B cell (primary cell): ENCODE measurements around the gene RDH5. TPM values are rescaled to one million over a fixed set of nuclear protein-coding genes. Genes with fewer than 3 reads are reported as not detected.
A peak's percentile ranks its signal among the peaks of the same experiment; 100 is the strongest.

Experiments used
- ATAC-seq: fragments of 200-7000 bp; cut with Tn5 transposase; one replicate; pipeline ENCODE4 v1.10.0; 2021; ENCODE audit warnings: low read depth, mild to moderate bottlenecking, moderate number of reproducible peaks, moderate library complexity
- CTCF ChIA-PET: fragments of 350-600 bp; sonication (Branson Sonifier 250); formaldehyde crosslinking; loops from one replicate; lab custom pipeline; 2021; ENCODE audit warnings: antibody characterized with exemption, inconsistent platforms; lab: Charles Lee
- POLR2A ChIA-PET: fragments of 350-600 bp; sonication (Branson Sonifier 250); formaldehyde crosslinking; loops from one replicate; lab custom pipeline; 2021; ENCODE audit warnings: antibody characterized with exemption; lab: Charles Lee
- DNase-seq: peaks from one replicate; pipeline ENCODE4 v3.0.0; 2013
- H2AFZ ChIP-seq: 2 replicates; pipeline ENCODE4 v1.6.1; 2012; ENCODE audit warnings: mild to moderate bottlenecking, low read depth, low read length; ENCODE audit not compliant: insufficient read depth, poor library complexity, severe bottlenecking
- H3K27ac ChIP-seq, 2 donors: 1 replicate in 1 of 2; 2 replicates in 1 of 2; pipeline ENCODE4 v1.5.1; 2012 to 2013; ENCODE audit warnings: low read length in 2 of 2, mild to moderate bottlenecking in 2 of 2, moderate library complexity in 1 of 2
- H3K27me3 ChIP-seq, 4 experiments: fragments of 200-600 bp in 1 of 4; sonication (generic) in 1 of 4; replicated peaks in 1 of 4; 1 replicate in 2 of 4; 2 replicates in 2 of 4; pipeline versions ENCODE4 v1.6.1 to v1.7.0; 2013 to 2016; ENCODE audit warnings: low read length in 3 of 4, mild to moderate bottlenecking in 2 of 4, mixed read lengths in 1 of 4, moderate library complexity in 1 of 4; ENCODE audit not compliant: insufficient read depth in 4 of 4, control insufficient read depth in 3 of 4; ENCODE audit errors: control extremely low read depth in 1 of 4
- H3K36me3 ChIP-seq, 2 experiments: replicated peaks in 1 of 2; 1 replicate in 1 of 2; 2 replicates in 1 of 2; pipeline versions ENCODE4 v1.6.1 to v1.7.1; 2013; ENCODE audit warnings: low read length in 1 of 2; ENCODE audit not compliant: insufficient read depth in 2 of 2, control insufficient read depth in 1 of 2; ENCODE audit errors: control extremely low read depth in 1 of 2, extremely low read depth in 1 of 2
- H3K4me1 ChIP-seq, 2 donors: fragments of 200-600 bp in 1 of 2; sonication (generic) in 1 of 2; 1 replicate in 1 of 2; 2 replicates in 1 of 2; pipeline versions ENCODE4 v1.5.1 to v1.6.1; 2013 to 2017; ENCODE audit warnings: low read length in 2 of 2; ENCODE audit not compliant: control insufficient read depth in 2 of 2, insufficient read depth in 2 of 2
- H3K4me2 ChIP-seq: replicated peaks from 2 replicates; pipeline ENCODE3; 2012; ENCODE audit warnings: mild to moderate bottlenecking, low read depth, low read length; ENCODE audit not compliant: poor library complexity, severe bottlenecking
- H3K4me3 ChIP-seq, 5 experiments: fragments of 200-600 bp in 1 of 5; sonication (generic) in 1 of 5; 1 replicate in 3 of 5; 2 replicates in 2 of 5; pipeline versions ENCODE4 v1.5.1 to v1.7.0; 2011 to 2016; ENCODE audit warnings: low read length in 4 of 5, mild to moderate bottlenecking in 4 of 5, low read depth in 2 of 5, control low read depth in 1 of 5, moderate library complexity in 1 of 5; ENCODE audit not compliant: insufficient read depth in 1 of 5; ENCODE audit errors: control extremely low read depth in 1 of 5, extremely low read depth in 1 of 5
- H3K79me2 ChIP-seq: fragments of 200-600 bp; sonication (generic); one replicate; pipeline ENCODE4 v1.6.0; 2016; ENCODE audit warnings: low read length; ENCODE audit not compliant: control insufficient read depth, insufficient read depth
- H3K9ac ChIP-seq: fragments of 200-600 bp; sonication (generic); 2 replicates; pipeline ENCODE4 v1.6.1; 2017; ENCODE audit warnings: mild to moderate bottlenecking, low read length, moderate library complexity
- H3K9me3 ChIP-seq, 3 donors: one replicate each; pipeline versions ENCODE4 v1.6.1 to v1.7.1; 2013; ENCODE audit warnings: low read length in 2 of 3; ENCODE audit not compliant: control insufficient read depth in 2 of 3, insufficient read depth in 1 of 3; ENCODE audit errors: control extremely low read depth in 1 of 3
- H4K20me1 ChIP-seq: 2 replicates; pipeline ENCODE4 v1.6.0; 2012; ENCODE audit warnings: mild to moderate bottlenecking, low read length; ENCODE audit not compliant: insufficient read depth, control insufficient read depth, poor library complexity, severe bottlenecking
- H3K27ac Mint-ChIP-seq: one replicate; pipeline ENCODE4 v1.8.0; 2021; ENCODE audit warnings: mixed read lengths
- H3K27me3 Mint-ChIP-seq: one replicate; pipeline ENCODE4 v1.8.0; 2021; ENCODE audit warnings: mixed read lengths
- H3K4me1 Mint-ChIP-seq: one replicate; pipeline ENCODE4 v1.8.0; 2021; ENCODE audit warnings: mixed read lengths
- H3K4me3 Mint-ChIP-seq: one replicate; pipeline ENCODE4 v1.8.0; 2021; ENCODE audit warnings: mixed read lengths
- H3K9me3 Mint-ChIP-seq: one replicate; pipeline ENCODE4 v1.8.0; 2022; ENCODE audit warnings: mixed read lengths; ENCODE audit not compliant: insufficient read depth
- EZH2 ChIP-seq: IDR thresholded peaks from 2 replicates; pipeline ENCODE4 v1.6.1; 2012; ENCODE audit warnings: borderline replicate concordance, low read depth, mild to moderate bottlenecking, moderate library complexity, low read length; ENCODE audit not compliant: insufficient read depth, poor library complexity, severe bottlenecking
- WGBS: methylation state at CpG from one replicate; pipeline ENCODE4 v1.1.5; 2013; ENCODE audit warnings: missing lambda C conversion rate; ENCODE audit not compliant: insufficient coverage; 5-methylcytosine and 5-hydroxymethylcytosine counted together
- intact Hi-C: fragments of 100-400 bp; cut with micrococcal nuclease; formaldehyde crosslinking; loops from one replicate; pipeline ENCODE4 v1.10.0; 2022
- polyA plus RNA-seq: library from polyadenylated mRNA; depleted of rRNA; stranded (reverse); fragments of >200 nt; gene quantifications from 2 replicates; pipeline ENCODE4 v1.2.3, GENCODE V29; 2012
- total RNA-seq, 2 donors: library from RNA; stranded (reverse); fragments of 120-200 nt in 1 of 2; gene quantifications; 1 replicate in 1 of 2; 2 replicates in 1 of 2; pipeline versions ENCODE4 v1.2.3 to v1.2.4, GENCODE V29; 2013 to 2022
- TF ChIP-seq, protein P1 (sequence below): fragments of 200-600 bp; IDR thresholded peaks from one replicate; pipeline ENCODE4 v1.8.0; 2022; ENCODE audit warnings: antibody characterized with exemption, mild to moderate bottlenecking

RDH5 gene
- total and polyA plus RNA-seq, 2 donors (not counting 1 experiment from before 2014, with no cell fraction given): 32.6 to 37.8 TPM

- H4K20me1 ChIP-seq: no peaks in the 10 kb centered on the region
- peaks cover 20 to 32% of the 10 kb centered on the region in 2 donors for H3K4me1 ChIP-seq
- peaks cover 0 to 10% of the 10 kb centered on the region in 2 experiments for H3K36me3 ChIP-seq
- H3K4me1 Mint-ChIP-seq: peaks cover 37% of the 10 kb centered on the region
- POLR2A ChIA-PET: interaction anchor here (0.5 to 1.5 kb wide), 3 partner anchors 18 to 813 kb away, joined by 3 to 6 read pairs (median 3); partner anchors contain the start of genes ORMDL2 and SARNP
- CTCF ChIA-PET: interaction anchor here (0.7 to 4.3 kb wide), 5 partner anchors 8 to 333 kb away, joined by 3 to 12 read pairs (median 3); no protein-coding TSS in a partner anchor
- peak overlapping the region; percentile 86 for H3K27ac Mint-ChIP-seq
- H2AFZ ChIP-seq: peak overlapping the region; percentile 19
- H3K27me3 ChIP-seq: no peaks in the 10 kb centered on the region
- intact Hi-C loops: no loop called here
- no peak overlapping the region for H3K9ac ChIP-seq
- no peak for TF ChIP-seq EZH2
- TF ChIP-seq, protein P1, sequence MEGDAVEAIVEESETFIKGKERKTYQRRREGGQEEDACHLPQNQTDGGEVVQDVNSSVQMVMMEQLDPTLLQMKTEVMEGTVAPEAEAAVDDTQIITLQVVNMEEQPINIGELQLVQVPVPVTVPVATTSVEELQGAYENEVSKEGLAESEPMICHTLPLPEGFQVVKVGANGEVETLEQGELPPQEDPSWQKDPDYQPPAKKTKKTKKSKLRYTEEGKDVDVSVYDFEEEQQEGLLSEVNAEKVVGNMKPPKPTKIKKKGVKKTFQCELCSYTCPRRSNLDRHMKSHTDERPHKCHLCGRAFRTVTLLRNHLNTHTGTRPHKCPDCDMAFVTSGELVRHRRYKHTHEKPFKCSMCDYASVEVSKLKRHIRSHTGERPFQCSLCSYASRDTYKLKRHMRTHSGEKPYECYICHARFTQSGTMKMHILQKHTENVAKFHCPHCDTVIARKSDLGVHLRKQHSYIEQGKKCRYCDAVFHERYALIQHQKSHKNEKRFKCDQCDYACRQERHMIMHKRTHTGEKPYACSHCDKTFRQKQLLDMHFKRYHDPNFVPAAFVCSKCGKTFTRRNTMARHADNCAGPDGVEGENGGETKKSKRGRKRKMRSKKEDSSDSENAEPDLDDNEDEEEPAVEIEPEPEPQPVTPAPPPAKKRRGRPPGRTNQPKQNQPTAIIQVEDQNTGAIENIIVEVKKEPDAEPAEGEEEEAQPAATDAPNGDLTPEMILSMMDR: no peak
- H3K4me3 Mint-ChIP-seq: peak overlapping the region; percentile 73
- no peaks in the 10 kb centered on the region for H3K9me3 Mint-ChIP-seq
- peaks cover 6% of the 10 kb centered on the region for H3K79me2 ChIP-seq
- no peak for ATAC-seq
- 35% methylated on average over 2 of the region's 3 CpGs for WGBS
- peak overlapping the region; percentile 97 for H3K4me2 ChIP-seq
- no peaks in the 10 kb centered on the region for H3K27me3 Mint-ChIP-seq
- DNase-seq: no peak
- no peak overlapping the region for H3K4me3 ChIP-seq
- peak overlapping the region in 1 of 2 donors; percentile 34 for H3K27ac ChIP-seq
- no peaks in the 10 kb centered on the region for H3K9me3 ChIP-seq
Measured at GRCh38 chr12:55746174-55746912, 26.1 kb downstream of the RDH5 start.

DNA sequence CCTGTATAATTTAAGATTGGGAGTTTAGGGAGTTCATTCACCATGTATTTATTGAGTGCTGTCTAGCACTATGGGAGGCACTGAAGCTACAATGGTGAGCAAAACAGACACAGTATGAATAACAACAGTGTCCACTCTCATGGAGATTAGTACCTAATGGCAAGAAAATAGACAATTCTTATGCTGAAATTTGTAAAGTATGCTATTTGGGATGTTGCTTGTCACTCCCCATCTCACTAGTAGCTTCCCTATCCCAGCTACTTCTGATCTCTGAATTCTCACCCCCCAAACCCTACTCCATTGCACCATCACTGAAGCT lies 26.7 kb downstream of the RDH5 start:
- Histone ChIP-seq H2AFZ (no peak overlapping the region), H3K9ac (no peak overlapping the region), H3K4me1 (peaks cover 20 to 32% of the 10 kb centered on the region in 2 donors), H3K4me3 (no peak overlapping the region), H3K4me2 (no peak overlapping the region), H3K27ac (no peak overlapping the region), H3K9me3 (no peaks in the 10 kb centered on the region), H3K36me3 (peaks cover 0 to 15% of the 10 kb centered on the region in 2 experiments), H3K79me2 (peaks cover 6% of the 10 kb centered on the region), H4K20me1 (no peaks in the 10 kb centered on the region), H3K27me3 (no peaks in the 10 kb centered on the region)
- no peaks in the 10 kb centered on the region for H3K27me3 Mint-ChIP-seq
- H3K27ac Mint-ChIP-seq: peak overlapping the region; percentile 86
- peaks cover 37% of the 10 kb centered on the region for H3K4me1 Mint-ChIP-seq
- CTCF ChIA-PET: interaction anchor here (0.7 to 4.3 kb wide), 6 partner anchors 8 to 332 kb away, joined by 3 to 12 read pairs (median 4); no protein-coding TSS in a partner anchor
- intact Hi-C loops: no loop called here
- TF ChIP-seq, protein P1: no peak
- no peak for ATAC-seq
- POLR2A ChIA-PET: interaction anchor here (0.7 to 1.6 kb wide), 3 partner anchors 8 to 71 kb away, joined by 3 to 6 read pairs (median 4); partner anchors contain the start of genes ORMDL2 and SARNP
- H3K4me3 Mint-ChIP-seq: no peak overlapping the region
- H3K9me3 Mint-ChIP-seq: no peaks in the 10 kb centered on the region
- no peak for DNase-seq
